Lower leg skin (tissue), 3 donors: ENCODE measurements around the gene EXOC6B.

Experiments used
- CTCF ChIP-seq, 3 donors: fragments of 450-650 bp; IDR thresholded peaks; one replicate each; pipeline ENCODE4 v1.5.1; 2016; ENCODE audit warnings: antibody characterized with exemption in 3 of 3, mild to moderate bottlenecking in 3 of 3, moderate library complexity in 2 of 3
- POLR2A ChIP-seq, 2 donors: fragments of 450-650 bp; IDR thresholded peaks; one replicate each; pipeline ENCODE4 v1.6.1; 2016 to 2017; ENCODE audit warnings: antibody characterized with exemption in 2 of 2, mild to moderate bottlenecking in 1 of 2, moderate library complexity in 1 of 2

GRCh38 chr2:72698300-72698699 lies 127.5 kb downstream of the EXOC6B start:
- TF ChIP-seq CTCF (IDR thresholded peaks at IDR 0.05) (no peak), POLR2A (IDR thresholded peaks at IDR 0.05) (no peak)
